ENCODE results near the gene MIDN. TPM values are rescaled to one million over a fixed set of nuclear protein-coding genes. Genes with fewer than 3 reads are reported as not detected.

The MIDN gene
- total RNA-seq, 1 experiment from 2014 or later, result 118 TPM

- ATAC-seq (peak; percentile 15; the same call in 1 of the 2 replicates), DNase-seq (ENCODE audit: low read depth, low spot score) (no peak)
- POLR2A ChIA-PET, result no interaction called here
- Histone ChIP-seq H3K4me3 (ENCODE audit: low read depth in 2 of 2, low read length in 2 of 2) (peak overlapping the region; percentile 49 to 62), H3K9me3 (ENCODE audit: control insufficient read depth, insufficient read depth, low read depth, low read length) (no peaks in the 10 kb centered on the region), H3K27ac (ENCODE audit: low read length) (peak overlapping the region; percentile 84), H3K4me1 (ENCODE audit: control insufficient read depth, insufficient read depth, low read length) (peaks cover 30% of the 10 kb centered on the region), H3K36me3 (ENCODE audit: control insufficient read depth, insufficient read depth, low read length) (no peaks in the 10 kb centered on the region; the same call in 1 of the 2 replicates), H3K27me3 (ENCODE audit: control insufficient read depth, insufficient read depth, low read length) (no peaks in the 10 kb centered on the region)
- TF ChIP-seq CTCF (IDR thresholded peaks at IDR 0.05) (no peak), SIN3A (IDR thresholded peaks at IDR 0.05; ENCODE audit: borderline replicate concordance, insufficient read depth, low read depth, low read length) (no peak; the same call in 1 of the 2 replicates), TCF7L2 (IDR thresholded peaks at IDR 0.05; ENCODE audit: low read depth, low read length) (no peak), POLR2AphosphoS5 (IDR thresholded peaks at IDR 0.05; ENCODE audit: low read depth, low read length) (no peak), REST (IDR thresholded peaks at IDR 0.05; ENCODE audit: insufficient read depth in 1 of 2, low read depth in 2 of 2, low read length in 1 of 2) (no peak)
- in situ Hi-C loops (cut with HindIII; ENCODE audit: low pct_unique_long_range_greater_than_20kb, low sequenced_read_pairs) (no loop called here), intact Hi-C loops (cut with micrococcal nuclease; ENCODE audit: unreplicated experiment) (loop anchor here (10.0 kb wide), 1 partner anchor 100 kb away; no protein-coding TSS in a partner anchor)
- CTCF ChIA-PET, result interaction anchor here (0.5 kb wide), 1 partner anchor 8 kb away, joined by 8 read pairs; no protein-coding TSS in a partner anchor
- BruUV-seq (replicated peaks), result no TSS peak
These were observed 26.5 kb downstream of the MIDN start for GRCh38 chr19:1274852-1275259.

GRCh38 chr19:1275260-1275975 is 27.0 kb downstream of the MIDN start, which contains the start of gene FAM174C:
FAM174C (plus strand) TSS chr19:1275530; CDS start chr19:1275550, 20 bp downstream.
- DNase-seq (ENCODE audit: low read depth, low spot score) (no peak), ATAC-seq (peak; percentile 87)
- Histone ChIP-seq H3K36me3 (ENCODE audit: control insufficient read depth, insufficient read depth, low read length) (no peaks in the 10 kb centered on the region), H3K27ac (ENCODE audit: low read length) (peak within 1 kb of the TSS; percentile 93), H3K9me3 (ENCODE audit: control insufficient read depth, insufficient read depth, low read depth, low read length) (no peaks in the 10 kb centered on the region), H3K4me3 (ENCODE audit: low read depth in 2 of 2, low read length in 2 of 2) (peak within 1 kb of the TSS; percentile 62 to 64), H3K27me3 (ENCODE audit: control insufficient read depth, insufficient read depth, low read length) (no peaks in the 10 kb centered on the region), H3K4me1 (ENCODE audit: control insufficient read depth, insufficient read depth, low read length) (peaks cover 25% of the 10 kb centered on the region)
- intact Hi-C loops (cut with micrococcal nuclease; ENCODE audit: unreplicated experiment) (loop anchor here (10.0 kb wide), 1 partner anchor 99 kb away; no protein-coding TSS in a partner anchor), in situ Hi-C loops (cut with HindIII; ENCODE audit: low pct_unique_long_range_greater_than_20kb, low sequenced_read_pairs) (no loop called here)
- no peak for TF ChIP-seq CTCF (IDR thresholded peaks at IDR 0.05)
- 0 out of 2 replicates have a peak, but pooled peaks have one; percentile 65 for TF ChIP-seq SIN3A (IDR thresholded peaks at IDR 0.05; ENCODE audit: borderline replicate concordance, insufficient read depth, low read depth, low read length)
- TF ChIP-seq TCF7L2 (IDR thresholded peaks at IDR 0.05; ENCODE audit: low read depth, low read length), result no peak
- peak; percentile 87 for TF ChIP-seq POLR2AphosphoS5 (IDR thresholded peaks at IDR 0.05; ENCODE audit: low read depth, low read length)
- CTCF ChIA-PET, result interaction anchor here (0.5 kb wide), 1 partner anchor 9 kb away, joined by 8 read pairs; no protein-coding TSS in a partner anchor
- POLR2A ChIA-PET, result no interaction called here
- no TSS peak for BruUV-seq (replicated peaks)

Measured in Panc1 (cell line).